ENCODE measurements around the gene FAM131A.

Gene FAM131A

GRCh38 chr3:184378651-184379357 is 41.4 kb downstream of the FAM131A start:
- TF ChIP-seq POLR2A (IDR thresholded peaks at IDR 0.05; ENCODE audit: low read length) (no peak), GATA1 (IDR thresholded peaks at IDR 0.05; ENCODE audit: low read depth, low read length) (no peak)
- no peak for DNase-seq

GRCh38 chr3:184379358-184380184 is 42.2 kb downstream of the FAM131A start, which contains the start of gene CHRD:
CHRD (plus strand) TSS chr3:184380054; CDS start chr3:184380319, 265 bp downstream.
- TF ChIP-seq POLR2A (IDR thresholded peaks at IDR 0.05; ENCODE audit: low read length) (no peak), GATA1 (IDR thresholded peaks at IDR 0.05; ENCODE audit: low read depth, low read length) (no peak)
- DNase-seq, result no peak

- peak in 1 of 2 experiments; percentile 27 for DNase-seq
- no peak for TF ChIP-seq GATA1 (IDR thresholded peaks at IDR 0.05; ENCODE audit: low read depth, low read length)
- TF ChIP-seq POLR2A (IDR thresholded peaks at IDR 0.05; ENCODE audit: low read length), result no peak
These were observed 42.8 kb downstream of the FAM131A start for GRCh38 chr3:184380185-184380626.

- DNase-seq, result no peak
- TF ChIP-seq POLR2A (IDR thresholded peaks at IDR 0.05; ENCODE audit: low read length) (no peak), GATA1 (IDR thresholded peaks at IDR 0.05; ENCODE audit: low read depth, low read length) (no peak)
These were observed 43.3 kb downstream of the FAM131A start for GRCh38 chr3:184380627-184381260.

- no peak for TF ChIP-seq POLR2A (IDR thresholded peaks at IDR 0.05; ENCODE audit: low read length)
- no peak for TF ChIP-seq GATA1 (IDR thresholded peaks at IDR 0.05; ENCODE audit: low read depth, low read length)
- DNase-seq, result no peak
These were observed 44.1 kb downstream of the FAM131A start for GRCh38 chr3:184381261-184382224.

- TF ChIP-seq GATA1 (IDR thresholded peaks at IDR 0.05; ENCODE audit: low read depth, low read length), result no peak
- no peak for TF ChIP-seq POLR2A (IDR thresholded peaks at IDR 0.05; ENCODE audit: low read length)
- DNase-seq, result no peak
These were observed 45.1 kb downstream of the FAM131A start for GRCh38 chr3:184382326-184383032.

- DNase-seq, result no peak
- TF ChIP-seq POLR2A (IDR thresholded peaks at IDR 0.05; ENCODE audit: low read length), result no peak
- TF ChIP-seq GATA1 (IDR thresholded peaks at IDR 0.05; ENCODE audit: low read depth, low read length), result no peak
These were observed 45.8 kb downstream of the FAM131A start for GRCh38 chr3:184383033-184383740.

- TF ChIP-seq GATA1 (IDR thresholded peaks at IDR 0.05; ENCODE audit: low read depth, low read length) (no peak), POLR2A (IDR thresholded peaks at IDR 0.05; ENCODE audit: low read length) (no peak)
- no peak for DNase-seq
These were observed 46.9 kb downstream of the FAM131A start for GRCh38 chr3:184384342-184384741.

- no peak for DNase-seq
- no peak for TF ChIP-seq GATA1 (IDR thresholded peaks at IDR 0.05; ENCODE audit: low read depth, low read length)
- no peak for TF ChIP-seq POLR2A (IDR thresholded peaks at IDR 0.05; ENCODE audit: low read length)
These were observed 47.5 kb downstream of the FAM131A start for GRCh38 chr3:184384856-184385422.

GRCh38 chr3:184386047-184386806 is 48.8 kb downstream of the FAM131A start:
- no peak for TF ChIP-seq GATA1 (IDR thresholded peaks at IDR 0.05; ENCODE audit: low read depth, low read length)
- no peak for TF ChIP-seq POLR2A (IDR thresholded peaks at IDR 0.05; ENCODE audit: low read length)
- no peak for DNase-seq

- TF ChIP-seq GATA1 (IDR thresholded peaks at IDR 0.05; ENCODE audit: low read depth, low read length) (no peak), POLR2A (IDR thresholded peaks at IDR 0.05; ENCODE audit: low read length) (no peak)
These were observed 49.8 kb downstream of the FAM131A start for GRCh38 chr3:184387174-184387714.

More at GRCh38 chr3:184387174-184387714, 49.8 kb downstream of the FAM131A start:
- DNase-seq, result no peak

Measured in erythroblast (primary cell).